Measurements from ENCODE around the gene NNAT. TPM values are rescaled to one million over a fixed set of nuclear protein-coding genes. Genes with fewer than 3 reads are reported as not detected.
"Not testable (repeated sequence)": the region's sequence is repeated elsewhere in the genome, so short reads cannot be mapped to it uniquely, and the experiment has no call there.

Gene NNAT
- total RNA-seq, 4 donors from 2014 or later, result 1.5 to 10.5 TPM; not detected in 2

DNA sequence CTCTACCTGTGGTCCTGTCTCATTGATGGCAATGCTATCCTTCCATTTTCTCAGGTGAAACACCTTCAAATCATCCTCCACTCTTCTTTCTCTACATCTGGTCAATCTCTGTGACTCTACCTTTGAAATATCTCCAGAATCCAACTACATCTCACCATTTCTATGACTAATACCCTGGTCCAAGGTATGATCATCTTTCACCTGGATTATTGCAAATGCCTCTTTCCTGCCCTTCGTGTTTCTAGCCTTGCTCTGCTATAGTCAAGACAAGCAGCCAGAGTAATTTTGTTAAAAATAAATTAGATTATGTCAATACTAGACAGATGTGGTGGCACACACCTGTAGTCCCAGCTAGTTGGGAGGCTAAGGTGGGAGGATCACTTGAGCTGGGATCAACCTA is 24.5 kb downstream of the NNAT start:
- Histone ChIP-seq H3K27ac (no peak overlapping the region), H3K4me1 (no peaks in the 10 kb centered on the region), H3K4me3 (no peak overlapping the region), H3K27me3 (no peaks in the 10 kb centered on the region), H3K9me3 (no peaks in the 10 kb centered on the region), H3K36me3 (no peaks in the 10 kb centered on the region)
- intact Hi-C loops (cut with DNase I; ENCODE audit: low total_unique reads), result no loop called here
- no peak for DNase-seq
- no peak for TF ChIP-seq POLR2A (IDR thresholded peaks at IDR 0.05)
- TF ChIP-seq, protein P1, sequence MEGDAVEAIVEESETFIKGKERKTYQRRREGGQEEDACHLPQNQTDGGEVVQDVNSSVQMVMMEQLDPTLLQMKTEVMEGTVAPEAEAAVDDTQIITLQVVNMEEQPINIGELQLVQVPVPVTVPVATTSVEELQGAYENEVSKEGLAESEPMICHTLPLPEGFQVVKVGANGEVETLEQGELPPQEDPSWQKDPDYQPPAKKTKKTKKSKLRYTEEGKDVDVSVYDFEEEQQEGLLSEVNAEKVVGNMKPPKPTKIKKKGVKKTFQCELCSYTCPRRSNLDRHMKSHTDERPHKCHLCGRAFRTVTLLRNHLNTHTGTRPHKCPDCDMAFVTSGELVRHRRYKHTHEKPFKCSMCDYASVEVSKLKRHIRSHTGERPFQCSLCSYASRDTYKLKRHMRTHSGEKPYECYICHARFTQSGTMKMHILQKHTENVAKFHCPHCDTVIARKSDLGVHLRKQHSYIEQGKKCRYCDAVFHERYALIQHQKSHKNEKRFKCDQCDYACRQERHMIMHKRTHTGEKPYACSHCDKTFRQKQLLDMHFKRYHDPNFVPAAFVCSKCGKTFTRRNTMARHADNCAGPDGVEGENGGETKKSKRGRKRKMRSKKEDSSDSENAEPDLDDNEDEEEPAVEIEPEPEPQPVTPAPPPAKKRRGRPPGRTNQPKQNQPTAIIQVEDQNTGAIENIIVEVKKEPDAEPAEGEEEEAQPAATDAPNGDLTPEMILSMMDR (IDR thresholded peaks at IDR 0.05), result no peak

DNA sequence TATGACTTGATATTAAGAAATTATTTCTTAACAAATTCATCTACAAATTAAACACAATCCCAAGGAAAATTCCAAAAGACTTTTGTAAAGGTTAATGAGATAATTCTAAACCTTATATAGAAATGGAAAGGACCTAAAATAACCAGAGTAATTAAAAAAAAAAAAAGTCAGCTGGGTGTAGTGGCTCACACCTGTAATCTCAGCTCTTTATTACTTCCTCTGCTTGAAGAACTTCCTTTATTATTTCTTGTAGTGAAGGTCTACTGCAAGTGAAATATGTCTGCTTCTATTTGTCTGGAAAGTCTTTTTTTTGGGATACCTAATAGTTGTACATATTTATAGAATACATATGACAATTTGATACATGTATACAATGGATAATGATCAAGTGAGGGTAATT is 26.9 kb downstream of the NNAT start:
- no peaks in the 10 kb centered on the region for H3K9me3 ChIP-seq
- no peaks in the 10 kb centered on the region for H3K27me3 ChIP-seq
- H3K27ac ChIP-seq, result no peak overlapping the region
- no peaks in the 10 kb centered on the region for H3K4me1 ChIP-seq
- intact Hi-C loops (cut with DNase I; ENCODE audit: low total_unique reads), result no loop called here
- no peak for DNase-seq
- H3K36me3 ChIP-seq, result no peaks in the 10 kb centered on the region
- no peak overlapping the region for H3K4me3 ChIP-seq
- TF ChIP-seq, protein P1 (IDR thresholded peaks at IDR 0.05), result no peak
- no peak for TF ChIP-seq POLR2A (IDR thresholded peaks at IDR 0.05)

DNA sequence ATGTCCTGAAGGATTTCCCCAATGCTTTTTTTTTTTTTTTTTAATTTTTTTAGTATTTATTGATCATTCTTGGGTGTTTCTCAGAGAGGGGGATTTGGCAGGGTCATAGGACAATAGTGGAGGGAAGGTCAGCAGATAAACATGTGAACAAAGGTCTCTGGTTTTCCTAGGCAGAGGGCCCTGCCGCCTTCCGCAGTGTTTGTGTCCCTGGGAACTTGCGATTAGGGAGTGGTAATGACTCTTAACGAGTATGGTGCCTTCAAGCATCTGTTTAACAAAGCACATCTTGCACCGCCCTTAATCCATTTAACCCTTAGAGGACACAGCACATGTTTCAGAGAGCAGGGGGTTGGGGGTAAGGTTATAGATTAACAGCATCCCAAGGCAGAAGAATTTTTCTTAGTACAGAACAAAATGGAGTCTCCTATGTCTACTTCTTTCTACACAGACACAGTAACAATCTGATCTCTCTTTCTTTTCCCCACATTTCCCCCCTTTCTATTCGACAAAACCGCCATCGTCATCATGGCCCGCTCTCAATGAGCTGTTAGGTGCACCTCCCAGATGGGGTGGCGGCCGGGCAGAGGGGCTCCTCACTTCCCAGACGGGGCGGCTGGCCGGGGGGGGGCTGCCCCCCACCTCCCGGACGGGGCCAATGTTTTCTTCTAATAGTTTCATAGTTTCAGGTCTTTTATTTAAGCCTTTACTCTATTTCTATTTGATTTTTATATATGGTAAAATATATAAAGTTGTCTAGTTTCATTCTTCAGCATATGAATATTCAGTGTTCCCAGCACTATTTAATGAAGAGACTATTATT is 29.3 kb downstream of the NNAT start:
- H3K27ac ChIP-seq; H3K27me3 ChIP-seq; H3K36me3 ChIP-seq; H3K4me1 ChIP-seq; H3K9me3 ChIP-seq; DNase-seq; H3K4me3 ChIP-seq; intact Hi-C loops (cut with DNase I; ENCODE audit: low total_unique reads): not testable (repeated sequence)

DNA sequence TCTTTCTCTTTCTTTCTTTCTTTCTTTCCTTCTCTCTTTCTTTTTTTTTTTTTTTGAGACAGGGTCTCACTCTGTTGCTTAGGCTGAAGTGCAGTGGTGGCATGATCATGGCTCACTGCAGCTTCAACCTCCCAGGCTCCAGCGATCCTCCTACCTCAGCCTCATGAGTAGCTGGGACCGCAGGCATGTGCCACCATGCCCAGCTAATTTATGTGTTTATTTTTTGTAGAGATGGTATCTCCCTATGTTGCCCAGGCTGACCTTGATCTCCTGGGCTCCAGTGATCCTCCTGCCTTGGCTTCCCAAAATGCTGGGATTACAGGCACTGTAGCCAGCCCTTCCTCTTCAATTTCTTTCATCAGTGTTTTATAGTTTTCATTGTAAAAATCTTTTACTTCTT is 30.6 kb downstream of the NNAT start:
- DNase-seq; H3K4me1 ChIP-seq; H3K36me3 ChIP-seq; intact Hi-C loops (cut with DNase I; ENCODE audit: low total_unique reads); H3K9me3 ChIP-seq; H3K27ac ChIP-seq; H3K27me3 ChIP-seq; H3K4me3 ChIP-seq: not testable (repeated sequence)

DNA sequence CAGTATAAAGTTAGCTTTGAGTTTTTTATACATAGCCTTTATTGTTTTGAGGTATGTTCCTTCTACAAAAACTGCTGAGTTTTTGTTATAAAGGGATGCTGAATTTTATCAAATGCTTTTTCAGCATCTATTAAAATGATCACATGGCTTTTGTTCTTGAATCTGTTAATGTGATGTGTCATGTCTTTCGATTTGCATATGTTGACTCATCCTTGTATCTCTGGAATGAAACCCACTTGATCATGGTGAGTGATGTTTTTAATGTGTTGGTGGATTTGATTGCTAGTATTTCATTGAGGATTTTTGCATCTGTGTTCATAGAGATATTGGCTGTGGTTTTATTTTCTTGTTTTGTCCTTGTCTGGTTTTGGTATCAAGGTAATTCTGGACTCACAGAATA is 31.4 kb downstream of the NNAT start:
- Histone ChIP-seq H3K4me1 (no peaks in the 10 kb centered on the region), H3K9me3 (no peaks in the 10 kb centered on the region), H3K36me3 (no peaks in the 10 kb centered on the region), H3K27ac (no peak overlapping the region), H3K27me3 (no peaks in the 10 kb centered on the region), H3K4me3 (no peak overlapping the region)
- DNase-seq, result no peak
- intact Hi-C loops (cut with DNase I; ENCODE audit: low total_unique reads), result no loop called here
- TF ChIP-seq, protein P1 (IDR thresholded peaks at IDR 0.05), result no peak
- no peak for TF ChIP-seq POLR2A (IDR thresholded peaks at IDR 0.05)

DNA sequence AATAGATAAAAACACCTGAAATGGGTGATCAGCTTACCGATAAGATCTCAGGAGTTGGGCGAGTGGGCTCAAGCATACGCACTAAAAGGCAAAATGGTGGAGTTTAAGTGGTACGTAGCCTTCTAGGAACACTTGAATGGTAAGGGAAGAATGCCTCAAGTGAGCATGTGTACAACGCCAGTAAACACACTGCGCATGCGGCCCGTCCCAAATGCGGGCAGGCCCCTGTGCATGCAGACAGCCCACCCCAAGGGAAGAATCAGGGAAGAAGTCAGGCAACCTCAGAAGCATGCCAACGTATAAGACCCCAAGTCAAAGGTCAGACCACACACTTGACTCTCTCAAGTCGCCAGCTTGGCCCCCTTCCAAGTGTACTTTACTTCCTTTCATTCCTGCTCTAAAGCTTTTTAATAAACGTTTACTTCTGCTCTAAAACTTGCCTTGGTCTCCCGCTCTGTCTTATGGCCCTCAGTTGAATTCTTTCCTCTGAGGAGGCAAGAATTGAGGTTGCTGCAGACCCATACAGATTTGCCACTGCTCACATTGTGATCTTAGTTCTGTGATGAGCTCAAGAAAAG is 33.8 kb downstream of the NNAT start:
- H3K4me3 ChIP-seq; H3K4me1 ChIP-seq; H3K27ac ChIP-seq; H3K27me3 ChIP-seq; DNase-seq; H3K9me3 ChIP-seq; H3K36me3 ChIP-seq; intact Hi-C loops (cut with DNase I; ENCODE audit: low total_unique reads): not testable (repeated sequence)

Data from uterus (tissue), 4 donors.